ENCODE results near the gene GABBR1. TPM values are rescaled to one million over a fixed set of nuclear protein-coding genes. Genes with fewer than 3 reads are reported as not detected.

GABBR1 gene
- polyA plus RNA-seq, 1 donor (not counting 4 experiments of a cell fraction or from before 2014, with no cell fraction given) = 18.9 TPM

GRCh38 chr6:29561091-29561490 is 71.9 kb downstream of the GABBR1 start:
- Histone ChIP-seq H3K36me3 (ENCODE audit: control insufficient read depth in 2 of 2, extremely low read depth in 1 of 2, insufficient read depth in 2 of 2, low read length in 2 of 2) (no peaks in the 10 kb centered on the region), H3K9ac (ENCODE audit: control insufficient read depth, extremely low read depth, insufficient read depth, low read length) (no peak overlapping the region)

GRCh38 chr6:29559524-29560287 is 73.3 kb downstream of the GABBR1 start, which contains the start of gene UBD:
Gene UBD (minus strand): TSS chr6:29559732. CDS start chr6:29559701, 31 bp downstream.
- no peak within 1 kb of the TSS for H2AFZ ChIP-seq (ENCODE audit: control insufficient read depth, low read length)
- no peak for FAIRE-seq
- dilution Hi-C loops (cut with MboI; ENCODE audit: extremely low pct_ligation_motif_present, low sequenced_read_pairs) = no loop called here
- peaks cover 11% of the 10 kb centered on the region for H3K27me3 ChIP-seq (ENCODE audit: control insufficient read depth, extremely low read depth, insufficient read depth, low read length)
- DNase-seq (ENCODE audit: low read depth, low spot score) = no peak
- H3K4me2 ChIP-seq (ENCODE audit: control insufficient read depth, extremely low read depth, insufficient read depth, low read depth, low read length) = no peak within 1 kb of the TSS
- no peaks in the 10 kb centered on the region for H4K20me1 ChIP-seq (ENCODE audit: control insufficient read depth, extremely low read depth, insufficient read depth, low read length)
- no peak for TF ChIP-seq CTCF (optimal IDR thresholded peaks at IDR 0.05 in 1 of 3, IDR thresholded peaks at IDR 0.05 in 1 of 3, conservative IDR thresholded peaks at IDR 0.05 in 1 of 3; ENCODE audit: extremely low read depth in 1 of 3, insufficient read depth in 2 of 3, low read length in 3 of 3)
- TF ChIP-seq EZH2 (IDR thresholded peaks at IDR 0.05; ENCODE audit: low read length) = no peak
- H3K9me1 ChIP-seq (ENCODE audit: control insufficient read depth, extremely low read depth, insufficient read depth, low read length) = no peaks in the 10 kb centered on the region
- H3K79me2 ChIP-seq (ENCODE audit: control insufficient read depth, insufficient read depth, low read length) = no peaks in the 10 kb centered on the region
- H3K4me1 ChIP-seq (ENCODE audit: control insufficient read depth, extremely low read depth, insufficient read depth, low read length) = no peaks in the 10 kb centered on the region
- H3K9me3 ChIP-seq (ENCODE audit: control insufficient read depth, low read depth, low read length) = no peaks in the 10 kb centered on the region
- H3K9ac ChIP-seq (ENCODE audit: control insufficient read depth, extremely low read depth, insufficient read depth, low read length) = no peak within 1 kb of the TSS
- H3K36me3 ChIP-seq (ENCODE audit: control insufficient read depth in 2 of 2, extremely low read depth in 1 of 2, insufficient read depth in 2 of 2, low read length in 2 of 2) = no peaks in the 10 kb centered on the region
- no peak within 1 kb of the TSS for H3K27ac ChIP-seq (ENCODE audit: control insufficient read depth, insufficient read depth, low read length)
- no peak within 1 kb of the TSS for H3K4me3 ChIP-seq (ENCODE audit: control insufficient read depth in 2 of 3, extremely low read depth in 1 of 3, insufficient read depth in 2 of 3, low read depth in 1 of 3, low read length in 3 of 3)

More at GRCh38 chr6:29561091-29561490, 71.9 kb downstream of the GABBR1 start:
- DNase-seq (ENCODE audit: low read depth, low spot score) (no peak), FAIRE-seq (no peak)
- H3K9me3 ChIP-seq (ENCODE audit: control insufficient read depth, low read depth, low read length) = no peaks in the 10 kb centered on the region
- dilution Hi-C loops (cut with MboI; ENCODE audit: extremely low pct_ligation_motif_present, low sequenced_read_pairs) = no loop called here
- TF ChIP-seq EZH2 (IDR thresholded peaks at IDR 0.05; ENCODE audit: low read length) = no peak
- TF ChIP-seq CTCF (optimal IDR thresholded peaks at IDR 0.05 in 1 of 3, IDR thresholded peaks at IDR 0.05 in 1 of 3, conservative IDR thresholded peaks at IDR 0.05 in 1 of 3; ENCODE audit: extremely low read depth in 1 of 3, insufficient read depth in 2 of 3, low read length in 3 of 3) = no peak
- H3K9me1 ChIP-seq (ENCODE audit: control insufficient read depth, extremely low read depth, insufficient read depth, low read length) = no peaks in the 10 kb centered on the region
- no peak overlapping the region for H3K27ac ChIP-seq (ENCODE audit: control insufficient read depth, insufficient read depth, low read length)
- peaks cover 7% of the 10 kb centered on the region for H3K27me3 ChIP-seq (ENCODE audit: control insufficient read depth, extremely low read depth, insufficient read depth, low read length)
- no peak overlapping the region for H3K4me2 ChIP-seq (ENCODE audit: control insufficient read depth, extremely low read depth, insufficient read depth, low read depth, low read length)
- H3K4me3 ChIP-seq (ENCODE audit: control insufficient read depth in 2 of 3, extremely low read depth in 1 of 3, insufficient read depth in 2 of 3, low read depth in 1 of 3, low read length in 3 of 3) = no peak overlapping the region
- H3K4me1 ChIP-seq (ENCODE audit: control insufficient read depth, extremely low read depth, insufficient read depth, low read length) = no peaks in the 10 kb centered on the region
- H4K20me1 ChIP-seq (ENCODE audit: control insufficient read depth, extremely low read depth, insufficient read depth, low read length) = no peaks in the 10 kb centered on the region
- H3K79me2 ChIP-seq (ENCODE audit: control insufficient read depth, insufficient read depth, low read length) = no peaks in the 10 kb centered on the region
- H2AFZ ChIP-seq (ENCODE audit: control insufficient read depth, low read length) = no peak overlapping the region

All from keratinocyte (primary cell).